ENCODE results near the gene POLR3B. TPM values are rescaled to one million over a fixed set of nuclear protein-coding genes. Genes with fewer than 3 reads are reported as not detected.
"Not testable (repeated sequence)": the region's sequence is repeated elsewhere in the genome, so short reads cannot be mapped to it uniquely, and the experiment has no call there.

POLR3B gene
- total RNA-seq, 1 donor from 2014 or later: 7.5 TPM

DNA sequence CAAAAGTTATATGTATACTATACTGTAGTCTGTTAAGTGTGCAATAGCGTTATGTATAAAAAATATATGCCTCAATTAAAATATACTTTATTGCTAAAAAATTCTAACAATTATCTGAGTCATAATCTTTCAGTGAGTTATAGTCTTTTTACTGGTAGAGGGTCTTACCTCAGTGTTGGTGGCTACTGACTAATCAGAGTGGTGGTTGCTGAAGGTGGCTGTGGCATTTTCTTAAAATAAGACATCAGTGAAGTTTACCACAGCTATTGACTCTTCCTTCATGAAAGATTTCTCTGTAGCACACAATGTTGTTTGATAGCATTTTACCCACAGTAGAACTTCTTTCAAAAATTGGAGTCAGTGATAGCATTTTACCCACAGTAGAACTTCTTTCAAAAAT is 23.4 kb downstream of the POLR3B start:
- Mint-ChIP-seq H3K9me3 (ENCODE audit: unreplicated experiment) (no peaks in the 10 kb centered on the region), H3K36me3 (ENCODE audit: low read depth, unreplicated experiment) (peaks cover 21% of the 10 kb centered on the region), H3K27ac (ENCODE audit: unreplicated experiment) (no peak overlapping the region), H3K4me3 (ENCODE audit: unreplicated experiment) (no peak overlapping the region), H3K4me1 (ENCODE audit: unreplicated experiment) (no peaks in the 10 kb centered on the region), H3K27me3 (ENCODE audit: unreplicated experiment) (no peaks in the 10 kb centered on the region)
- no peak for TF ChIP-seq CTCF (IDR thresholded peaks at IDR 0.05; ENCODE audit: unreplicated experiment)
- no peak for DNase-seq (ENCODE audit: low spot score)

DNA sequence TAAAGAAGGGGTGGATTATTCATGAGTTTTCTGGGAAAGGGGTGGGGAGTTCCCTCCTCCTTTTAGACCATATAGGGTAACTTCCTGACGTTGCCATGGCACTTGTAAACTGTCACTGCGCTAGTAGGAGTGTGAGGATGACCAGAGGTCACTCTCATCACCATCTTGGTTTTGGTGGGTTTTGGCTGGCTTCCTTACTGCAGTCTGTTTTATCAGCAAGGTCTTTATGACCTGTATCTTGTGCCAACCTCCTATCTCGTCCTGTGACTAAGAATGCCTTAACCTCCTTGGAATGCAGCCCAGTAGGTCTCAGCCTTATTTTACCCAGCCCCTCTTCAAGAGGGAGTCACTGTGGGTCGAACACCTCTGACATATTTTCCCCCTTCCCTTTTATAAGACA is 24.3 kb downstream of the POLR3B start:
- not testable (repeated sequence) for H3K27ac Mint-ChIP-seq (ENCODE audit: unreplicated experiment); H3K9me3 Mint-ChIP-seq (ENCODE audit: unreplicated experiment); H3K4me3 Mint-ChIP-seq (ENCODE audit: unreplicated experiment); H3K4me1 Mint-ChIP-seq (ENCODE audit: unreplicated experiment); DNase-seq (ENCODE audit: low spot score); H3K27me3 Mint-ChIP-seq (ENCODE audit: unreplicated experiment)
- peaks cover 21% of the 10 kb centered on the region for H3K36me3 Mint-ChIP-seq (ENCODE audit: low read depth, unreplicated experiment)

GRCh38 chr12:106386813-106387535 is 29.4 kb downstream of the POLR3B start:
- Mint-ChIP-seq H3K27me3 (ENCODE audit: unreplicated experiment) (no peaks in the 10 kb centered on the region), H3K4me3 (ENCODE audit: unreplicated experiment) (no peak overlapping the region)
- no peak for TF ChIP-seq CTCF (IDR thresholded peaks at IDR 0.05; ENCODE audit: unreplicated experiment)

GRCh38 chr12:106387848-106388377 is 30.4 kb downstream of the POLR3B start:
- no peak overlapping the region for H3K27ac Mint-ChIP-seq (ENCODE audit: unreplicated experiment)
- H3K36me3 Mint-ChIP-seq (ENCODE audit: low read depth, unreplicated experiment): peaks cover 5% of the 10 kb centered on the region
- DNase-seq (ENCODE audit: low spot score): no peak
- no peak overlapping the region for H3K4me3 Mint-ChIP-seq (ENCODE audit: unreplicated experiment)
- no peaks in the 10 kb centered on the region for H3K27me3 Mint-ChIP-seq (ENCODE audit: unreplicated experiment)
- TF ChIP-seq CTCF (IDR thresholded peaks at IDR 0.05; ENCODE audit: unreplicated experiment): no peak
- no peaks in the 10 kb centered on the region for H3K9me3 Mint-ChIP-seq (ENCODE audit: unreplicated experiment)
- no peaks in the 10 kb centered on the region for H3K4me1 Mint-ChIP-seq (ENCODE audit: unreplicated experiment)

More at GRCh38 chr12:106386813-106387535, 29.4 kb downstream of the POLR3B start:
- H3K9me3 Mint-ChIP-seq (ENCODE audit: unreplicated experiment): no peaks in the 10 kb centered on the region
- H3K36me3 Mint-ChIP-seq (ENCODE audit: low read depth, unreplicated experiment): peaks cover 14% of the 10 kb centered on the region
- no peak overlapping the region for H3K27ac Mint-ChIP-seq (ENCODE audit: unreplicated experiment)
- no peaks in the 10 kb centered on the region for H3K4me1 Mint-ChIP-seq (ENCODE audit: unreplicated experiment)
- DNase-seq (ENCODE audit: low spot score): no peak

DNA sequence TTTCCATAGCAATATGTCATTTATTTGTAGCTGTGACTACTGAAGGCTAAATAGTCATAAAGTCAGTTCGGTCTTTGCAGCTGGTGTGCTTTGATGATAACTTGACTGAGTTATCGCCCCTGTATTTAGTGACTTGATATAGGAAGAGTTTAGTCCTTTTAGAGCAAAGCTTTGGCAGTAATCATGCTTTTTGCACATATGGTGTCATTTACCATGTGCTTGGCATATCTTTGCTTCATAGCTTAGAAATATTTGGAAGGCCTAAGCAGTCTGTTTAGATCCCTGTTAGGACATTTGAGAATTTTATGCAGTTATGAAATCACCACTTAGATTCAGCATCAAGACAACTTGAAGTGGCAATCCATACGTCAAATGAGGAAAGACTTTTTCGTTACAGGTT is 31.6 kb downstream of the POLR3B start:
- no peak for TF ChIP-seq CTCF (IDR thresholded peaks at IDR 0.05; ENCODE audit: unreplicated experiment)
- no peak for DNase-seq (ENCODE audit: low spot score)
- H3K9me3 Mint-ChIP-seq (ENCODE audit: unreplicated experiment): no peaks in the 10 kb centered on the region
- peaks cover 1% of the 10 kb centered on the region for H3K4me1 Mint-ChIP-seq (ENCODE audit: unreplicated experiment)
- H3K27ac Mint-ChIP-seq (ENCODE audit: unreplicated experiment): no peak overlapping the region
- H3K36me3 Mint-ChIP-seq (ENCODE audit: low read depth, unreplicated experiment): no peaks in the 10 kb centered on the region
- no peak overlapping the region for H3K4me3 Mint-ChIP-seq (ENCODE audit: unreplicated experiment)
- no peaks in the 10 kb centered on the region for H3K27me3 Mint-ChIP-seq (ENCODE audit: unreplicated experiment)

All from endothelial cell (in vitro differentiated cells).